CD1c-positive myeloid dendritic cell (primary cell): ENCODE measurements around the gene NCAPG.
"Not testable (repeated sequence)": the region's sequence is repeated elsewhere in the genome, so short reads cannot be mapped to it uniquely, and the experiment has no call there.

Source experiments
- DNase-seq: peaks from one replicate; pipeline ENCODE4 v3.0.0-alpha.2; 2016; ENCODE audit errors: extremely low spot score

The NCAPG gene

DNA sequence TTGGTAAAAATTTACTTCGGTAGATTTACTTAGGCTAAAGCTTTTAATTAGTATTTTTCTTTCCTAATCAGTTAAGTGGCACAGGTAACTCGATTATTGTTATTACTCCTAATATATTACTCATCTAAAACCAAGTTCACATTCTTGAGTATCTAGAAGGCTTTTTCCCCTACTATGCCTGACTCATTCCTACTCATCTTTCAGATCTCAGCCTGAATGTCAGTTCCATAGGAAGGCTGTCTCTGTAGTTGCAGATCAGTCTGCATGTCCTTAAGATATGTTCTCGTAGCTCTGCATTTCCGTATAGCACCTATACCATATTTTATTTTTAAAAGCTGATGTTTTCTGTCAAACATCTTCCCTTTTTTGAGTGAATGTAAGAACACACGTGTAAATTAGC, 23.5 kb upstream of the NCAPG start:
- DNase-seq = no peak

DNA sequence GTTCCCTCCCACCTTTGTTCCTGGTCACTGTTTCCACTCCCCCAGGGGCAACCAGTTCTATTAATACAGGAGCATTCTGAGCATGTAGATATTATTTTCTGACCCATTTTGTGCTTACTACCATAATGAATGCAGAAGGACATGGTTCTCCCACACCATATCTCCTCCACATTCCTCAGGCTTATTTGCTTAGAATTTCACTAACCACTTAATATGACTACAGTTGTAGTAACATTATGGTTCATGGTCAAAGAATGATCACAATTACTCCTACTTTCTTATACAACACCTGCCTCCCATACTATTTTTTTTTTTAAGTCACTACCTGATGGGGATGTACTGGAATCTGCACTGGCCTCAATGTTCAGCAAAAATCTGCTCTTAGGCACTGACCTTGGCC, 21.8 kb upstream of the NCAPG start:
- no peak for DNase-seq

DNA sequence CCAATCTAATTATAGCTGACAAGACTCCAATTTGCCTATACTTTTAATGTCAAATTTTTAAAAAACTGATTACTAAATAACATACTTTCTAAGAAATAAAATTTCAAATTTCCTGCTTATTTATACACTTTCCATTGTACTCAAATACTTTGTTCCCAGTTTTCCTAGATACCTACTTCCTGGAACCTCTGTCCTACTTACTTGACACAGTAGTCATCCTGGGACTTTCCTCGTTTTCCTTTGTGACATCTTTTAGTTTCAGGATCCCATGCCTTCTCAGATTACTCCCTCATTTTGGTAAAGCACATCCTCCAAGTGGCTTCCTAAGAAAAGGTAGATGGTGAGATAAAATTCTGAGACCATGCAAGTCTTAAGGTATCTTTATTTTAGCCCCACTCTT, 16.0 kb upstream of the NCAPG start:
- no peak for DNase-seq

DNA sequence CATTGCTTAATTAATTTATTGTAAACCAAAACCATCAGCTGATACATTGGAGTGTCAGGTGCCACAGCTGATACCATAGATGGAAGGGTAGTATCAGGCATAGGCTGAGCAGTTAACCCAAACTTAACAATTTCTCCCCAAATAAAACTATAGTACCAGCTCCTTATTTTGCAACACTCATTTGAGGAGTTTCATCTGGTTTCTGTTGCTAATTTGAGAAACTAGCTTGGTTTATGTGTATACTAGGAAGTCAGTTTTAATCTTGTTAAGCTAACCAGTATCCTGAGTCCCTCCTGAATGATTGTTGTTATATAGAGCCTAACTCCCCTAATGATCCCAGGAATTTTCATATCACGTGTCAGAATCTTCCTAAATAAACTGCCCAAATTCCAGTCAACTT, 13.0 kb upstream of the NCAPG start:
- no peak for DNase-seq

DNA sequence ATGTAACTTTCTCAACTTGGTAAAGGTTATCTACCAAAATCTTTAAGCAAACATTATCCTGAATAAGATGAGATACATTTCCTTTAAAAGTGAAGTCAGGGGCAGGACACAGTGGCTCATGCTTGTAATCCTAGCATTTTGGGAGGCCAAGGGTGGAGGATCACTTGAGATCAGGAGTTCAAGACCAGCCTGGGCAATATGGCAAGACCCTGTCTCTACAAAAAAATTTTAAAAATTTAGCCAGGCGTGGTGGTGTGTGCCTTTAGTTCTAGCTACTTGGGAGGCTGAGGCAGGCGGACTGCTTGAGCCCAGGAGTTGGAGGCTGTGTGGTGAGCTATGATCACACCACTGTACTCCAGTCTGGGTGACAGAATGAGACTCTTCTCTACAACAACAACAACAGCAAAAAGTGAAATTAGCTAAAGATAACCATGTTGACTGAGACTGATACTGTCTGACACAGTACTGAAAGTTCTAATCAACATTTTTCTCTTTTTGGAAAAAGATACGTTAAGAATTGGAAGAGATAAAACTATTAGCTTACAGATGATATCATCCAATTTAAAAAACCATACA, 5.1 kb upstream of the NCAPG start:
- no peak for DNase-seq

DNA sequence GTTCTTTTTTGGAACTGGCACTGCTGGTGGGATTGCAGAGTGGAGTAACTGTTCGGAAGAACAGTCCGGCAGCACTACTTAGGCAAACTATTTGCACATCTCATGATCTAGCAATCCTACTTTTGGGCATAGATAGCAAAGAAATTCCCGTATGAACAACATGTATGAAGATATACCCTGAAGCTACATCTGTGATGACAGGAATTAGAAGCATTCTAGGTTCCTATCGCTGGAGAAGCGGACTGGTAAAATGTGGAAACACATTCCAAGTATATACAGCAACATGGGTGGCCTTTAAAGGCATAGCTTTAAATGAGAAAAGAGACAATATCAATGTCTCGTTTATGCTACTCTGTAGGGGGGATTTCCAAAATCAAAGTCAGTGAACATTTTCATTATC, 3.3 kb upstream of the NCAPG start:
- DNase-seq = no peak

DNA sequence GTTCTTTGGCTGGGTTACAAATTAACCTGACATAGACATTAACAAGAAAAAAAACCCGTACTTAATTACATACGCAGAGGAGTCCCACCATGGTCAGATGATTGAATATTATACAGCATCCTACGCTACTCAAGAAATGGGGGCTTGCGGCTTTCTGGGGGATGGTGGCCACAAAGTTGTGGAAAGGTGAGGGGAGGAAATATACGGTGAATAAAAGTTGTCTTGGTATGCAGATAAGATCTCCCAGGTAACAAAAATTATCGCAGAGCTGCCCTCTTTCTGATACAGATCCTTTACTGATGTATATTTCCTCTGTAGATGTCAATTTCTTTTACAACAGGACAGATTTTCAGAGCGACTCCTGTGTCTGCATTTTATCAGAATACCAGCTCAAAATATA, 1.1 kb upstream of the NCAPG start:
- DNase-seq = no peak

DNA sequence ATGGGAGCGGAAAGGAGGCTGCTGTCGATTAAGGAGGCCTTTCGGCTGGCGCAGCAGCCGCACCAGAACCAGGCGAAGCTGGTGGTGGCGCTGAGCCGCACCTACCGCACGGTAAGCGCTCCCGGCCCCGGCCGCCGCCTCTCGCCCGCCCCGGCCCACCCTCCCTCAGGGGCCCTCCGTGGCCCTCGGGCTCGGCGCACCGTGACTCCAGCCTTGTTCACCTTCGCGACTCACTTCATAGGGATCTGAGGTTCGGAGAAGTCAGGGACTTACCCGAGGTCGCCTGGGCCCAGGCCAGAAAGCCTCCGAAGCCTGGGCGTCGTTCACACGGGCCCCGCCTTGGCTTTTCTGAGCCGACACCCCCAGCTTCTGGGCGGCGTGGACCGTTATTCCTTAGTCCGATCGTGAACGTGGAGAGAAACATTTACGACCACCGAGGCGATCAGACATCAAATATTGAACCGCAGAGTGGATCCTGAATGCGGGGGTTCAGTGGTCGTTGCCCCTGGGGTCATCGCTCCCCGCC, 362 bp downstream of the NCAPG start:
- no peak for DNase-seq

DNA sequence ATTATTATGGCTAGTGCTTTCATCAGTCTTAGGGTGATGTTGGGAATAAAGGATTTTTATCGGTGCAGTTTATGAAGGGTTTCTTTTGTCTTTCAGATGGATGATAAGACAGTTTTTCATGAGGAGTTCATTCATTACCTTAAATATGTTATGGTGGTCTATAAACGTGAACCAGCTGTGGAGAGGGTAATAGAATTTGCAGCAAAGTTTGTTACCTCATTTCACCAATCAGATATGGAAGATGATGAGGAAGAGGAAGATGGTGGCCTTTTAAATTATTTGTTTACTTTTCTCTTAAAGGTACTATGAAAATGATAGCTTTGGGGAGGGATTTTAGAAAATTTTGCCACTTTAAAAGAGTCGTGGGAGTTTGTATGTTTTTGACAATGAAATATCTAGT, 1.3 kb downstream of the NCAPG start:
- DNase-seq = no peak

DNA sequence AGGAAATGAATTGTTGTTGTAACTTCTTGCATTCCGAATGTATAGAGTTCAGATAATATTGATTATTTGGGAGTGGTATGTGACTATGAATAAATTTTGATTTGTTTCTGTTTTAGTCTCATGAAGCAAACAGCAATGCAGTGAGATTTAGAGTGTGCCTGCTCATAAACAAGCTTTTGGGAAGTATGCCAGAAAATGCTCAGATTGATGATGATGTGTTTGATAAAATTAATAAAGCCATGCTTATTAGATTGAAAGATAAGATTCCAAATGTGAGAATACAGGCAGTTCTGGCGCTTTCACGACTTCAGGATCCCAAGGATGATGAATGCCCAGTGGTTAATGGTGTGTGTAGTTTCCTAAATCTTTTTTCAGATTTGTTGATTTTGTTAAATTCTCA, 2.0 kb downstream of the NCAPG start:
- no peak for DNase-seq

DNA sequence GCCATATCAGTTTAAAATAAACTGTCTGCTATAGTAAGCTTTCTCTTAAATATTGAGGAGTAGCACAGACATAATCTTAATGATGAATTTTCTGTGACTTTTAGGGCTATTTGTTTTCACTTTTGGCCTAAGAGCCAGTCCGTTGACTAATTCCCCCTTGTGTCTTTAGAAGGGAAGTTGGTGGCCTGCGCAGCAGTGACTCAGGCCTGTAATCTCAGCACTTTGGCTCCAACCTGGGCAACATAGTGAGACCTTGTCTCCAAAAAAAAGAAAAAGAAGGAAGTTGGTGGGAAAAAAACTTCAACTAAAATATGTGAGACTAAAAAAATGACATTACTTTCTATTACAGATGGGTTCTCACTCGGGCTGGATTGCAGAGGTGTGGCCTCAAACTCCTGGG, 3.4 kb downstream of the NCAPG start:
- peak; percentile 71 for DNase-seq

DNA sequence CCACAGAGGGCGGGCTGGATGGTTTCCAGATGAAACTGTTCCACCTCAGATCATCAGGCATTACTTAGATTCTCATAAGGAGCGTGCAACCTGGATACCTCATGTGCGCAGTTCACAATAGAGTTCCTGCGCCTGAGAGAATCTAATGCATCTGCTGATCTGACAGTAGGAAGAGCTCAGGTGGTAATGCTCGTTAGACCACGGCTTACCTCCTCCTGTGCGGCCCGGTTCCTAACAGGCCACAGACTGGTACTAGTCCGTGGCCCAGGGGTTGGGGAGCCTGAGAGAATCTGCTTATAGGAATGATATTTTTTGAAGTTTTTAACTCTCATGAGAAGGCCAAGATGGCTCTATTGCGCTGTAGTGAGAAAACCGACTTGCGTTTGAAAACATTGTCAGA, 5.4 kb downstream of the NCAPG start:
- DNase-seq = no peak

DNA sequence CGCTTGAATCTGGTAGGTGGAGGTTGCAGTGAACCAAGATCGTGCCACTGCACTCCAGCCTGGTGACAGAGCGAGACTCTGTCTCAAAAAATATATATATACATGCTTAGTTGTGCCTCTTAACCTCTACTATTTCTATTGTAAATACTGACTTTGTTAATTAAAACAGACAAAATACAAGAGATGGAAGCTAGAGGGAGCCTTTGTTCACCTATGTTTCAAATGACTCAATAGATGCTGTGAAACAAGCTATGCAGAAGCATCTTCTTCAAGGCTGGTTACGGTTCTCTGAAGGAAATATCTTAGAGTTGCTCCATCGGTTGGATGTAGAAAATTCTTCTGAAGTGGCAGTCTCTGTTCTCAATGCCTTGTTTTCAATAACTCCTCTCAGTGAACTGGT, 6.2 kb downstream of the NCAPG start:
- DNase-seq = peak; percentile 57

DNA sequence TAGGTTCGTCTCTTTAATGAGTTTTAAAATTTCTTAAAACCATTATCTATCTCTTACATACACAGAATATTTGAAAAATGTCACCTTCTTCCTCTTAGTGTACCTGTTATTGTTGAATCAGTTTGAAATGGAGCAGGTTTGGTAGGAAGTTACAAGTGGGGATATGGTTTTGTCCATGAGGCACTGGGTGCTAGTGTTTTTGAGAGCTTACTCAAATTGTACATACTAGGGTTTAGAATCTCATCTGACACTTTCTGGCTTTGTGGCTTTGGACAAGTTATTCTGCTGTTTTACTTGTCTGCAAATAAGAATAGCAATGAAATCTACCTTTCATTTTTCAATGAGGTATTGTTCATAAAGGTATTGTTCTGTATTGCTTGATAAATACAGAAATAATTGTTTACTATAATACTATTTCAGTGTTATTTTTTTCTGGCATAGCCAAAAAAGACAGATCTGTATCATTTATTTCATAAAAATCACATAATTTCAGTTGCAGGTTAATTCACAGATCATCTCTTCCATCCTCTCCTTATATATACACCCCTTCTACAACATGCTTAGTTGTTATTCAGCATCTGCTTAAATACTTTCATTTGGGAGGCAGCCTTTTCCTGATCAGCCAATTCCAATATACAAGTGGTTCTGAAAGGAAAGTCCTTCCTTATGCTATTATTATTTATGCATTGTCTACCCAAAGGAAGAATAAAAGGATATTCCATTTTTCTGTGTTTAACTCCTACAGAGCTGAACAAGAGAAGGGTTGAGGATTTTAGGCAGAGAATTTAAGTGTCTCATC, 13.3 kb downstream of the NCAPG start:
- no peak for DNase-seq

DNA sequence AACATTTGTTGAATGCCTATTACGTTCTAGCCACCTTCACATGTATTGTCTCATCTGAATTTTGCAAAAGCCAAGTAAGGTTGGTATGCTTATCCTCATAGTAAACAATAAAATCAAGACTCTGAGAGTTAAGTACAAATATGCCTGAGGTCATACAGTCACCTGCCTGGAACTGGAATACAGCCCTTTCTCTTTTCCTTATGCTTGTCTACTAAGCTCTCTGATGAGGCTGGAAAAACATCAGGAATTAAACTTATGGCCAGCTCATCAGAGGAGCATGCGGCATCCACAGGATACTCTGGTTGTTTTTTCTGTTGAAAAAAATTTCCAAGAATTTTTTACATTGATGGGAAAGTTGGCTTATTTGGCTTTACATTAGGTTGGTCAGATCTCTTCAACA, 35.5 kb downstream of the NCAPG start:
- no peak for DNase-seq

DNA sequence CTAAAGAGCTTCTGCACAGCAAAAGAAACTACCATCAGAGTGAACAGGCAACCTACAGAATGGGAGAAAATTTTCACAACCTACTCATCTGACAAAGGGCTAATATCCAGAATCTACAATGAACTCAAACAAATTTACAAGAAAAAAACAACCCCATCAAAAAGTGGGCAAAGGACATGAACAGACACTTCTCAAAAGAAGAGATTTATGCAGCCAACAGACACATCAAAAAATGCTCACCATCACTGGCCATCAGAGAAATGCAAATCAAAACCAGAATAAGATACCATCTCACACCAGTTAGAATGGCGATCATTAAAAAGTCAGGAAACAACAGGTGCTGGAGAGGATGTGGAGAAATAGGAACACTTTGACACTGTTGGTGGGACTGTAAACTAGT, 39.5 kb downstream of the NCAPG start:
- not testable (repeated sequence) for DNase-seq

DNA sequence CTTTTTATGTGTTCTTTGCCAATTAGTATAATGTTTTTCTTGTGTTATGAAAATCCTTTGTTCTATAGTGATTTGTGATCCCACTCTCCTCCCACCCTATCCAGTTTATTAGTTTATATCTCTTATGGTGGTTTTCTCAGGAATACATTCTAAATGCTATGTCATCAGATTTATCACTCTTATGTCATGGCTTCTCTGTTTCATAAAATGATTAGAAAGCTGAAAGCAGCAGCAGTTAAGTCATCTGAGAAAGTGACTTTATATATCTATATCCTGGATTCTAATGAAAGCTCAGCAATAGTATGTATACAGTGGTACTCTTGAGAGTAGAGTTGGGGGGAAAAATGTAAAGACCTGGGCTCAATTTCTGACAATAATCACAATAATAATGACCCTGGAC, 41.2 kb downstream of the NCAPG start:
- no peak for DNase-seq

DNA sequence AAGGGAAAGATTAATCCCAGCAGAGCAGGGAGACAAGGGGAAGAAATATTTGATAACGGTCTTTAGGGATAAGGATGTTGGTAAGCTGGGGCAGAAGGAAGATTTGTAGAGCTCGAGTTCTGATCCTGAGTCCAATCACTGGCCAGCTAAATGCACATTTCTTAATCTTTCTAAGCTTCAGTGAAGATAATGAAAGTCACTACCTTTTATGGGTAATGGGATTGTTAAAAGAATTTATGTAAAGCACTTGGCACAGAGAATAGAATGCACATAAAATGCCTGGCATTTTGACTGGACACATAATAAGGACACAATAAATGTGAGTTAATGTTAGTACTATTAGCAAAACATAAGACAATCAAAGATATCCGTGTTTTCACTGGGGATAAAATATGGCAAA, 43.3 kb downstream of the NCAPG start:
- no peak for DNase-seq

DNA sequence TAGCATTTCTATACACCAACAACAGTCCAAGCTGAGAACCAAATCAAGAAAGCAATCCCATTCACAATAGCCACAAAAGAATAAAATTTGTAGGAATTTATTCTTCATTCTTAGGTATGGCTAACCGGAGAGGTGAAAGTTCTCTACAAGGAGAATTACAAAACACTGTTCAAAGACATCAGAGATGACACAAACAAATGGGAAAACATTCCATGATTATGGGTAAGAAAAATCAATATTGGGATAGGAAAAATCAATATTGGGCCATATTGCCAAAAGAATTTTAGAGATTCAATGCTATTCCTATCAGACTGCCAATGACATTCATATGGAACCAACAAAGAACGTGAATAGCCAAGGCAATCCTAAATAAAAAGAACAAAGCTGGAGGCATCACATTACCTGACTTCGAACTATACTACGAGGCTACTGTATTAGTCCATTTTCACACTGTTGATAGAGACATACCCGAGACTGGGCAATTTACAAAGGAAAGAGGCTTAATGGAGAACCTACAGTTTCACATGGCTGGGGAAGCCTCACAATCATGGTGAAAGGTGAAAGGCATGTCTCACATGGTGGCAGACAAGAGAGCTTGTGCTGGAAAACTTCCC, 49.1 kb downstream of the NCAPG start:
- DNase-seq = no peak

DNA sequence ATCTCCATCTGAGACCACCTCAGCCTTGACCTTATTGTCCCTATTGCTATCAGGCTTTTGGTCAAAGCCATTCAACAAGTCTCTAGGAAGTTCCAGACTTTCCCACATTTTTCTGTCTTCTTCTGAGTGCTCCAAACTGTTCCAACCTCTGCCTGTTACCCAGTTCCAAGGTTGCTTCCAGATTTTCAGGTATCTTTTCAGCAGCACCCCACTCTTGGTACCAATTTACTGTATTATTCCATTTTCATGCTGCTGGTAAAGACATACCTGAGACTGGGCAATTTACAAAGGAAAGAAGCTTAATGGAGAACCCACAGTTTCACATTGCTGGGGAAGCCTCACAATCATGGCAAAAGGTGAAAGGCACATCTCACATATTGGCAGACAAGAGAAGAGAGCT, 51.1 kb downstream of the NCAPG start:
- not testable (repeated sequence) for DNase-seq

DNA sequence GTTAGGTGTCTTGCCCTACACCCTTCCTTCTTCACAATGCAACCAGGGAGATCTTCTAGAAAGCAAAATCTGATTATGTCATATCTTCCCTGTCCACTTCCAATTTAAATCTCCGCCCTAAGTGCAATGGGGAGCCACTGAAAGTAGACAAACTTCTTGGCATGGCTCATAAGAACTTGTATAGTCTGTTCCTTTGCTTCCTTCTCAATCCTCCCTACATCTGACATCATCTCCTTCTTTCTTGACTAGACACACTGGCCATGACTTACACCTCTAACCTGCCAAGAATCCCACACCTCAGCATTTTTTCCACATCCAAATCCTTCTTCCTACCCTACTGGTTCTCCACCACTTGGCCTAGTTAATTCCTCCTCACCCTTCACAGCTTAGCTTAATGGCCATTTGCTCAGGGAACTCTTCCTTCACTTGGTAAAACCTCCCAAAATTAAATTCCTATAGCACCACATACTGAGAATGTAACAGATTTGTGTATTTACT, 55.1 kb downstream of the NCAPG start:
- no peak for DNase-seq

DNA sequence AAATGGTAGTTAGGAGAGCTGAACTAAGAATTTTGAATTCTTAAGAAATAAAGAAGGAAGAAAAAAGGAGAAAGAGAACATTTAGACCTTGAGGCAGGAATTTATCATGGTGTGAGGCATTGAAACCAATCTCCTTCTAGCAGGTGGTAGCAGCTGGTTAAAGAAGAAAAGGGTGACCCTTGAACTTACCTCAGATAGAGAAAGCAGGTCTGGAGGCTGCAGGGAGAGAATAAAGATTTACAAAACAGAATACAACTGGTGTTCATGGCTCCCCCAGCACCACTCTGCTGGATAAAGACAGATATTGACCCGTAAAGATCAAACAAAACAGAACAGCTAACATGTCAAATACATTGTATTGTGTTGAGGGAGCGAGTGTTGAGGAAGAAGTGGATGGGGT, 56.0 kb downstream of the NCAPG start:
- DNase-seq = no peak

DNA sequence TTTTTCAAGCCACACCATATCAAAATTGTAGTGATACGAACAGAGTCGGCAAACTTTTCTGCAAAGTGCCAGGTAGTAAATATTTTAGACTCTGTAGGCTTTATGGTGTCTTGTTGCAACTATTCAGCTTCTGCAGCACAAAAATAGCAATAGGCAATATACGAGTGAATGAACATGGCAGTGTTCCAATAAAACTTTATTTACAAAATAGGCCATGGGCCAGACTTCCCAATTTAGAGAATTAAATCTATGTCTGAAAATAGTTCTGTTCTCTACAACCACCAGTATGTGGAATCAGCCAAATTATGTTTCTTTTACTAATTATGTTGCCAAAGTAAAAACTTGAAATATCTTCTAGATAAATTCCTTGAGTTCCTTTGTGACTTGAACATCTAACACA, 56.5 kb downstream of the NCAPG start:
- no peak for DNase-seq
